GM20000 (cell line): ENCODE measurements around the gene GAB2.

Experiments
- DNase-seq: peaks from one replicate; pipeline ENCODE4 v3.0.0; 2012; ENCODE audit warnings: low spot score
- TF ChIP-seq, protein P1 (sequence below): IDR thresholded peaks from 2 replicates; pipeline ENCODE4 v1.5.1; 2012; ENCODE audit warnings: mild to moderate bottlenecking, control low read depth; ENCODE audit errors: extremely low read depth, missing control alignments

GAB2 gene

DNA sequence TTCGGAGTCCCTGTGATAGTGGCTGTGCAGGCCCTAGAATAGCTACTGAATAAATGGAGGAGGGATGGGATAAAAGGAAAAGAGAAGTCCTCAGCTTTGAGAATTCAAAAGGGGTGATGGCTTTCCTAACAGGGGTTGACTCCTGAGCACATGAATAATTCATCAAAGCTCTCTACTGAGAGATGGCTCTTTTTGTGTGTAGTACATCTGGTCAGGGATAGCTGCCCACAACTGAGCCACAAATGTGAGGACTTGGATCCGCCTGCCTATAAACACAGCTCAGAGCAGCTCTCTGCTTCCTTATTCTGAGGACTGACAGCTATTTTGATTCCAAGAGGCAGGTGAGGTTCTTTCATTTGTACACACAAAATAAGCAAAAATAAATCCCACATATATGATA lies 146.6 kb downstream of the GAB2 start:
- no peak for DNase-seq
- TF ChIP-seq, protein P1, sequence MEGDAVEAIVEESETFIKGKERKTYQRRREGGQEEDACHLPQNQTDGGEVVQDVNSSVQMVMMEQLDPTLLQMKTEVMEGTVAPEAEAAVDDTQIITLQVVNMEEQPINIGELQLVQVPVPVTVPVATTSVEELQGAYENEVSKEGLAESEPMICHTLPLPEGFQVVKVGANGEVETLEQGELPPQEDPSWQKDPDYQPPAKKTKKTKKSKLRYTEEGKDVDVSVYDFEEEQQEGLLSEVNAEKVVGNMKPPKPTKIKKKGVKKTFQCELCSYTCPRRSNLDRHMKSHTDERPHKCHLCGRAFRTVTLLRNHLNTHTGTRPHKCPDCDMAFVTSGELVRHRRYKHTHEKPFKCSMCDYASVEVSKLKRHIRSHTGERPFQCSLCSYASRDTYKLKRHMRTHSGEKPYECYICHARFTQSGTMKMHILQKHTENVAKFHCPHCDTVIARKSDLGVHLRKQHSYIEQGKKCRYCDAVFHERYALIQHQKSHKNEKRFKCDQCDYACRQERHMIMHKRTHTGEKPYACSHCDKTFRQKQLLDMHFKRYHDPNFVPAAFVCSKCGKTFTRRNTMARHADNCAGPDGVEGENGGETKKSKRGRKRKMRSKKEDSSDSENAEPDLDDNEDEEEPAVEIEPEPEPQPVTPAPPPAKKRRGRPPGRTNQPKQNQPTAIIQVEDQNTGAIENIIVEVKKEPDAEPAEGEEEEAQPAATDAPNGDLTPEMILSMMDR: no peak

DNA sequence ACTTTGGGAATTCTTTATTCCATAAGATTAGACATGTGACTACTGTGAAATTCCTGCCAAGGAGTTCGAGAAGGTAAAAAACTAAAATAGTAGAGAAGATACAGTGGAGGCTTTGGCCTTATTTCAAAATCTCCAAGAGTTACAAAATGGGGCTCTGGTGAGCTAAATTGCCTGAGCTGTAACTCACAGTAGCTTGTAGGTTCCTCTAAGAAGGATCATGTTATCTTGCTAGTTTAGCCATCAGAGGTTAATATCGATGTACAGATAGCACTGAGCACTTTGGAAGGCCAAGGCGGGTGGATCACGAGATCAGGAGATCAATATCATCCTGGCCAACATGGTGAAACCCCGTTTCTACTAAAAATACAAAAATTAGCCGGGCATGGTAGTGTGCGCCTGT lies 147.8 kb downstream of the GAB2 start:
- no peak for DNase-seq
- TF ChIP-seq, protein P1: no peak

DNA sequence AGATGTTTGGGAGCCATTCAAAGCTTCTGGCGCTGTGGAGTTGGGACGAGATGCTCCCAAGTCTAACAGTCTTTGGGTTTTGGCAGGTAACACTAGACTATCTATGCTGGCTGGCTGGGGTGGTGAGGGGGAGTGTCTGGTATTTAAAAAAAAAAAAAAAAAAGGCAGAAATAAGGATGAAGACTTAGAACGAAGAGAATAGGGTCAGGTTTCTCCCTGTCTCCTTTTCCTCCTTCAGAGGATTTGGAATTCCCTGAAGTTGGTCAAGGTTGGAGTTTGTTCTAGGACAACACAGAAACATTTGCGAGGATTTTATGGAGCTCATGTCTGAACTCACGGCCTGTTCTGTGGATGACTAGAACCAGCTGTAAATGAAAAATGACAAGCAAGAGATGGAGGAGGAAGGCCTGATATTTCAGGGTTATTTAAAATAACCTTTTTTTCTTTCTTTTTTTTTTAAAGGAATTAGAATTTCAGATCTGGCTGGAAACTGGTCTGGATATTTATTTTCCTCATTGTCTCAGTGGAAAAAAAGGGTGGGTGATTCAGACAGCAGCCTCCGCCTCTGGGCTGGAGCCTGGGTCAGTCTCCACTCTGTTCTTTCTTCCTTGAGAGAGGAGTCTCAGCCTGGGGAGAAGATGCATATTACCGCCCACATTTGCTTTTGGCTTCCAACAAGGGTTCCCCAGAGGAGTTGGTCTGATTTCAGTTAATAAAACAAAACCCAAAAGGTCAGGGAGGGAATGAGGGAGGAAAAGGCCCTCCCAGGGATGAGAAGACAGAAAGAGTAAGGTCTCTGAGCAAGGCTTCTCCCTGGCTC lies 148.8 kb downstream of the GAB2 start:
- TF ChIP-seq, protein P1: no peak
- no peak for DNase-seq

DNA sequence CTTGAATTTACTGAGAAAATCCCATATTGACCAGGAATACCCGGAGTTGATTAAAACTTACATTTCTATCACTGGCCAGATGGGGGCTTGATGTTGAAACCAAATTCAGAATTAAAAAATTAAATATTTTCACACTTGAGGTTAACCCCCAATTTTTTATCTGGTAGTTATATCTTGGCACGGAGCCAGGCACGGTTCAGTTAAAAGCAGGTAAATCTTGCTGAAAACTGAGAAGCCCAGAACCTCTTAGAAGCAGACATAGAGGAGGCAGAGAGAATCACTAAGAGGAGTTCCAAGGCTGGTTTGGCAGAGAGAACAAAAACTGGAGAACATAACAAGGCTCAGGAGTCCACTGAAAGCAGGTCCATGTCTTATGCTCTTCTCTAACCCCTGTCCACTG lies 151.2 kb downstream of the GAB2 start:
- DNase-seq: no peak
- TF ChIP-seq, protein P1: no peak

DNA sequence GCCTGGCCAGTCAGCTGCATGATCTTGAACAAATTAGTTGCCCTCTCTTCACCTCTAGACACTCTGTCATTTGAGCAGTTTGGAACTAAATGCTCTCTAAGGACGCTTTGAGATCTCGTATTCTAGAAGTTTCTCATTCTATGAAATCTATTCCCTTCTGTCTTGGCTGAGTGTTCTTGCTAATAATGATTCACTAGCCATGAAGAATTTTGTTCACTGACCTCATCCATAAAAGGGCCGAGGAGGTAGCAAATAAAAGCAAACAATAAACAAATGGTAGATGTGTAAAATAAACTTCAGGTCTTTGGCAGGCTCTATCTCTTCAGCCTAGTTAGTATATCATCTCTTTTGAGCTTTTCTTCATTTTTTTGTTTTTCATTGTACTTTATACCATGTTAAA lies 152.3 kb downstream of the GAB2 start:
- DNase-seq: no peak
- TF ChIP-seq, protein P1: no peak

DNA sequence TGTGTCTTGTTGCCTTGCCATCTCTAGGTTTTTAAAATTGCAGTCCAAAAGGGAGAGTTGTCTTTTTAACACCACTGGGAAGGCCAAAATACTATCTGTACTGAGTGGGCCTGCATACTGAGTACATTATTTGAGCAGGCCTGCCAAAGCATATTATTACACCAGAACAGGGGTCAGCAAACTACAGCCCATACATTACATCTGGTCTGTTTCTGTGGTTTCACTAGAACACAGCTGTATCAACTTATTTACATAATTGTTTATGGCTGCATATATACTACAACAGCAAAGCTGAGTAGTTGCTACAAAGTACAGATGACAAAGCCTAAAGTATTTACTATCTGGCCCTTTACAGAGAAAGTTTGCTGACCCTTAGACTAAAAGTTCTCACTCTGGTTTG lies 154.9 kb downstream of the GAB2 start:
- DNase-seq: no peak
- TF ChIP-seq, protein P1: no peak

DNA sequence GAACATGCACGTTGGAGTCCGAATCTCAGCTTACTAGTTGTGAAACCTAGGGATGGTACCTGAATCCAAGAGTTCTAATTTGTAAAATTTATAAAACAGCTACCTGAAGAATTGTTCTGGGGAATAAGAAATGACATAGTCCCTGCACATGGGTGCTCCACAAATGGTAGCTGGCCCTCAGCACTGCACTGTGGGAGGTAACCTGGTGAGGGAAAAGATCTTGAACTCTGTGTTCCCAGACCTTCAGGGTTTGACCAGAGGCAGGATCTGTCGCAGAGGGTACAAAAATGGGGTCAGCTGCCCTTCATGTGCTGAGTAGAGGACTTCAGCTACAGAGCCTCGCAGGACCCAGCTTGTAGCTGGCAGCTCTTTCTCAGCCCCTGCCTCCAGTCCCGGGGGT lies 155.4 kb downstream of the GAB2 start:
- TF ChIP-seq, protein P1: no peak
- no peak for DNase-seq
